ENCODE results near the gene KIF2C.
"Not testable (repeated sequence)": the region's sequence is repeated elsewhere in the genome, so short reads cannot be mapped to it uniquely, and the experiment has no call there.

The KIF2C gene

DNA sequence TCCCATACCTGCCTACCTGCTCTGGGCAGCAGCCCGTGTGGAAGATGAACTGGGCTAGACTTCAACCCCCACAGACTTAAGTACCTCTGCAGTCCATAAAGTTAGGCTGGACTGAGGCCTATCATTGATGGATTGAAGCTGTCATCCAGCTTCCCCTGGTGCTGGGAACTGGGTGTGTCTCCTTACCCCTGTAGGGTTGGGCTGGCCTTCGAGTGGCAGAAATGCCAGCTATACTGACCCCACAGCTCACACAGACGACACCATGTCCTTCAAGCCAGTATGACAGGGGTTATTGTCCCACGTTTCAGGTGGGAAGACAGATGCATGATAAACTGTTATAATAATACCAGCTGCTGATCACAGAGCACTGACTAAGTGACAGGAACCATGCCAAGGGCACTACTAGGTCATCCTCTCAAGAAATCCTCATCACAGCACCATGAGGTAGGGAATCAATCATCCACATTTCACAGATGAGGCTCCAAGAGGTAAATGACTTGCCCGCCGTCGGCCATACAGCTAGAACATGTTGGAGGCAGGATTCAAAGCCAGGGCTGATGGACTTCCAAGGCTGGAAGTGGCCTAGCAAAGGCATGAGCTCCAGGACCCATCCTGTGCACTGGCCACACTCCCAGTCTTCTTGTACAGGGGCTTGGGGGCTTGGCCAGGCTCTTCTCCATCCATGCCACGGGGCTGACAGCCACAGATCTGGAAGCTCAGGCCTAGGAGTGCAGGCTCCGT is 48.7 kb downstream of the KIF2C start, which contains the start of gene BEST4:
Gene BEST4, minus strand, starts transcription at position 51 of the 741 bp plus-strand sequence. CDS start 465 bp downstream, outside the sequence.
- Histone ChIP-seq H3K27me3 (no peaks in the 10 kb centered on the region), H4K20me1 (no peaks in the 10 kb centered on the region), H3K4me1 (peaks cover 36% of the 10 kb centered on the region), H3K9ac (no peak within 1 kb of the TSS), H3K27ac (peak within 1 kb of the TSS; percentile 81; the same call in 1 of the 2 replicates), H3K9me3 (no peaks in the 10 kb centered on the region), H3K36me3 (no peaks in the 10 kb centered on the region), H3K4me3 (no peak within 1 kb of the TSS), H3K4me2 (0 out of 2 replicates have a peak within 1 kb of the TSS, but pooled peaks have one; percentile 91)
- no peak for TF ChIP-seq Cebpa-rat (IDR thresholded peaks at IDR 0.05)

DNA sequence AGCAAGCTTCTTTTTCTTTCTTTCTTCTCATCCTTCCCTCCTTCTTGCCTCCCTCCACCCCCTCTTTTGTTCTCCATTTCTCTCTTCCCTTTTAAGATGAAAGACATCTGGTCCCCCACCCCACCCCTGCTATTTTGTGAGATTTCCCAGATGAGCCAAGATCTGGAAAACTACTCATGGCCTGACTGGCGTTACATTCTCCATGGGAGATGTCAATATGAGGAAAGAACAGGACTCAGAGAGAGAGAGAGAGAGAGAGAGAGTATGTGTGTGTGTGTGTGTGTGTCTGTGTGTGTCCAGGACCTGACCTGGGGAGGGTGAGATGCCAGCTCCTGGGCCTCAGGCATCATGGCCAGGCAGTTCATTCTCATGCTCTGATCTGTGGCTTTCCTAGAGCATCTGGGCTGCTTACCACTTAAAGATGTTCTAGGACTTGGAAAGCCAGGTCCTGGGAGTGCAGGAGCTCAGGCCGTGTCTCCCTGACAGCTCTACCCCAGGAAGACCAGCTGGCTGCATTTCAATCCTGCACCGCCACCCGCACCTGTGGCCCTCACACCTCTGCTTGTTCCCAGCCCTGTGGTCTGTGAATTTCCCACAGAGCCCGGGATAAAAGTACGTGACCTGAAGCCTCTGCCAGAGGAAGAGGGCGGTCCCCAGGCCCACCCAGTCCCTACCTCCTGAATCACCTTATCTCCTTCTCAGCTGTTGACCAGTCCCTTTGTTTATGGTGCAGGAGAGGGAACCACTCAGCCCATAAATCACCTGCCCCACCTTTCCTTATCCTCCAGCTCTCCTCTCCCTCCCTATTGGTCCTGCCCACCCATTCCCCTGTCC is 51.5 kb downstream of the KIF2C start:
- Histone ChIP-seq H3K36me3 (no peaks in the 10 kb centered on the region), H3K4me3 (no peak overlapping the region), H3K4me1 (peaks cover 9% of the 10 kb centered on the region), H3K9me3 (no peaks in the 10 kb centered on the region), H3K27ac (no peak overlapping the region), H3K27me3 (no peaks in the 10 kb centered on the region), H4K20me1 (no peaks in the 10 kb centered on the region), H3K4me2 (no peak overlapping the region), H3K9ac (no peak overlapping the region)
- no peak for TF ChIP-seq Cebpa-rat (IDR thresholded peaks at IDR 0.05)

DNA sequence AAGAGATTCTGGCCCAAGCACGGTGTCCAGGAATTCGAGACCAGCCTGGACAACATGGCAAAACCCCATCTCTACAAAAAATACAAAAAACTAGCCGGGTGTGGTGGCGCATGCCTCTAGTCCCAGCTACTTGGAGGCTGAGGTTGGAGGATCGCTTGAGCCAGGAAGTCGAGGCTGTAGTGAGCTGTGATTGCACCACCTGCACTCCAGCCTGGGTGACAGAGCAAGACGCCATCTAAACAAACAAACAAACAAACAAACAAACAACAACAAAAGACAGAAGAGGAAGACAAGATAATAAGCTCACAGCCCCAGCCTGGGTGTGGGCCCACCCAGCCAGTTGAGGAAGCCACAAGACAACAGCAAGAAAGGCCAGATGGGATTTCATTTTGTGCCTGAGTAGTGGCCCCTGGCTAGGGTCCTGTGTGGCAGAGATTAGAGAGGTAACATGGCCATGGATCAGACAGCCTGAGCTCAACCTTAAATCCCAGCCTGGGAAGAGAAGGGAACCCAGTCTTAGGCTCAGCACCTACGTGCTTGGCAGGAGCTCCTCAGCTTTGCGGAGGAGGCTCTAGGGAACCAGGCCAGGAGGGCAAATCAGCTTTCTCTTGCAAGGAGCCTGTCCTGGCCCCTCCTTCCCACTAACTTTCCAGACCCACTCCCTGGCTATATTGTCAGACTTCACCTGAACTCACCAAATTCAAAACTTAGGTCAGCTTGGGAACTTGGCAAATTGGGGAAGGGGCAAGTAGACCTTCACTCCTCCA is 53.3 kb downstream of the KIF2C start:
- Histone ChIP-seq H3K27me3 (no peaks in the 10 kb centered on the region), H3K4me3 (no peak overlapping the region), H3K9ac (no peak overlapping the region), H3K27ac (0 out of 2 replicates have a peak overlapping the region, but pooled peaks have one; percentile 44), H3K36me3 (no peaks in the 10 kb centered on the region), H3K4me1 (no peaks in the 10 kb centered on the region), H3K9me3 (no peaks in the 10 kb centered on the region), H3K4me2 (no peak overlapping the region), H4K20me1 (no peaks in the 10 kb centered on the region)
- TF ChIP-seq Cebpa-rat (IDR thresholded peaks at IDR 0.05): no peak

DNA sequence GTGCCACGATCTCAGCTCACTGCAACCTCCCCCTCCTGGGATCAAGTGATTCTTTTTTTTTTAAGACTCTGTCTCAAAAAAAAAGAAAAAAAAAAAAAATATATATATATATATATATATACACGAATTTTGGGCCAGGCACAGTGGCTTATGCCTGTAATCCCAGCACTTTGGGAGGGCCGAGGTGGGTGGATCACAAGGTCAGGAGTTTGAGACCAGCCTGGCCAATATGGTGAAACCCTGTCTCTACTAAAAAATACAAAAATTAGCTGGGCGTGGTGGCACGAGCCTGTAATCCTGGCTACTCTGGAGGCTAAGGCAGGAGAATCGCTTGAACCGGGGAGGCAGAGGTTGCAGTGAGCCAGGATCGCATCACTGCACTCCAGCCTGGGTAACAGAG is 58.2 kb downstream of the KIF2C start:
- not testable (repeated sequence) for H3K27ac ChIP-seq, H3K4me2 ChIP-seq
- peaks cover 34% of the 10 kb centered on the region for H3K4me1 ChIP-seq

DNA sequence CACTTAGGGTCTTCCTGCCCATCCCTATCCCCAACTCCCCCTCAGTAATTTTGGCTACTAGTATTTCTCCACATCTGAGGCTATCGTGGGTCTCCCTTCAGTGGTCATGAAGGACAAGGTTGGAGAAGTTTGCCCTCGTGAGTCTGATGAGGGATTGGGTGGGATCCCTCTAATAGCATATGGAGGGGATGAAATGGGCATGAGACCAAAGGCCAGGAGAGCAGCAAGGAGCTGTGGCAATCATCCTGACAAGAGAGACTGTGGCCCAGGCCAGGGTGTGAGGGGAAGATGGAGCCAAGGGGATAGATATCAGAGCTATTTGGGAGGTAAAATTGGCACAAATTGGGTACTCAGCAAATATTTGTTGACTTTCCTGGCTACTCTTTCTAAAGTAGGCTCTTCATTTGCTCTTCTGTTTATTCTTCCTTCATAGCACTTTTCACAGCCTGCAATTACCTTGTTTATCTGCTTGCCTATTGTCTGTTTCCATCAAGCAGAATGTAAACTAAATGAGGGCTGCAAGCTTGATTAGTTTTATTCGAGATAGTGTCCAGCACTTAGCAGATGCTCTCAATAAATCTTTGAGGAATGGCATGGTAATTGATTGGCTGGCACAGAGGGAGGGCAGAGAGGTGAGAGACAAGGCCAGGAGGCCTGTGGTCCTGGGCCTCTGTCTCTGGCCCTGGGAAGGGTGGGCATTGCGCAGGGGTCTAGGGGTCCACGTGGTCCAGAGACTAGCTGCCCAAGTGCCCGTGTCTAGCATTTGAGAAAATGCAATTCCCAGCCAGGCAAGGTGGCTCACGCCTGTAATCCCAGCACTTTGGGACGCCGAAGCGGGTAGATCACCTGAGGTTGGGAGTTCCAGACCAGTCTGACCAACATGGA is 59.1 kb downstream of the KIF2C start:
- Histone ChIP-seq H3K36me3 (peaks cover 20% of the 10 kb centered on the region), H3K27ac (peak overlapping the region; percentile 93), H3K4me1 (peaks cover 42% of the 10 kb centered on the region), H3K4me3 (no peak overlapping the region), H3K9ac (peak overlapping the region; percentile 94; the same call in 1 of the 2 replicates), H3K4me2 (peak overlapping the region; percentile 81), H3K27me3 (no peaks in the 10 kb centered on the region), H4K20me1 (no peaks in the 10 kb centered on the region), H3K9me3 (no peaks in the 10 kb centered on the region)
- TF ChIP-seq Cebpa-rat (IDR thresholded peaks at IDR 0.05): no peak

More for the DNA sequence above, 58.2 kb downstream of the KIF2C start:
- peaks cover 12% of the 10 kb centered on the region for H3K36me3 ChIP-seq
- H3K9me3 ChIP-seq, H4K20me1 ChIP-seq, H3K9ac ChIP-seq, H3K4me3 ChIP-seq, H3K27me3 ChIP-seq: not testable (repeated sequence)

DNA sequence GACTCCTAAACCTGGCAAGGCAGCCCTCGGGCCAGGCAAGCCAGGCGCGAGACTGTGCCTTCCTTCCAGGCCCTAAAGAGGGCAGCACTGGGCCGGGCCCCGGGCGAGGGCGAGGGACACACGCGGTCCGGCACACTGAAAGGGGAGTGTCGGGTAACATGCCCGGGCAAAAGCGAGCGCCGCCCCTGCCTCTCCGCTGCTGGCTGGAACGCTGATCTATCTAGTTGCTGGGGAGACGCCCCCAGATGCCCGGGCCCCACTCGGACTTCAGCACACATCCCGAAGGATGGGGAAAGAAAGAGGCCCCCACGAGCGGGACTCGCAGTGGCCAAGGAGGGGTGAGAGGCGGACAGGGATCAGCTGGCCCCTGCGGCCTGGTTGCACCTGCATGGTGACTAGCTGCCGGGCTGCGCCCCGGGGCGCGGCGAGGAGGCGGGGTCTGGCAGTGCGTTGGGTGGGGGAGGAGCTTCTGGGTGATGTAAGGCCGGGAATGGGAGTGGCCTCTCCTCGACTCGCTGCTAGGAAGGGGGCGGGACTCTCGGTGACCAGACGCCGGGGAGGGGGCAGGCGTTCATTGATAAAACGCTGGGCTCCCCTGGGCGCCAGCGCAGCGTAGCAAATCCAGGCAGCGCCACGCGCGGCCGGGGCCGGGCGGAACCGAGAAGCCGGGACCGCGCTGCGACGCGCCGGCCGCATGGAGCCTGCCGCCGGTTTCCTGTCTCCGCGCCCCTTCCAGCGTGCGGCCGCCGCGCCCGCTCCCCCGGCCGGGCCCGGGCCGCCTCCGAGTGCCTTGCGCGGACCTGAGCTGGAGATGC is 60.3 kb downstream of the KIF2C start, which contains the start of gene PLK3:
Gene PLK3, plus strand, starts transcription at position 608 of the 815 bp plus-strand sequence. Its CDS starts 87 bp downstream, at position 695.
- Histone ChIP-seq H3K4me2 (peak within 1 kb of the TSS; percentile 81), H3K4me1 (peaks cover 42% of the 10 kb centered on the region), H3K27ac (peak within 1 kb of the TSS; percentile 93)

DNA sequence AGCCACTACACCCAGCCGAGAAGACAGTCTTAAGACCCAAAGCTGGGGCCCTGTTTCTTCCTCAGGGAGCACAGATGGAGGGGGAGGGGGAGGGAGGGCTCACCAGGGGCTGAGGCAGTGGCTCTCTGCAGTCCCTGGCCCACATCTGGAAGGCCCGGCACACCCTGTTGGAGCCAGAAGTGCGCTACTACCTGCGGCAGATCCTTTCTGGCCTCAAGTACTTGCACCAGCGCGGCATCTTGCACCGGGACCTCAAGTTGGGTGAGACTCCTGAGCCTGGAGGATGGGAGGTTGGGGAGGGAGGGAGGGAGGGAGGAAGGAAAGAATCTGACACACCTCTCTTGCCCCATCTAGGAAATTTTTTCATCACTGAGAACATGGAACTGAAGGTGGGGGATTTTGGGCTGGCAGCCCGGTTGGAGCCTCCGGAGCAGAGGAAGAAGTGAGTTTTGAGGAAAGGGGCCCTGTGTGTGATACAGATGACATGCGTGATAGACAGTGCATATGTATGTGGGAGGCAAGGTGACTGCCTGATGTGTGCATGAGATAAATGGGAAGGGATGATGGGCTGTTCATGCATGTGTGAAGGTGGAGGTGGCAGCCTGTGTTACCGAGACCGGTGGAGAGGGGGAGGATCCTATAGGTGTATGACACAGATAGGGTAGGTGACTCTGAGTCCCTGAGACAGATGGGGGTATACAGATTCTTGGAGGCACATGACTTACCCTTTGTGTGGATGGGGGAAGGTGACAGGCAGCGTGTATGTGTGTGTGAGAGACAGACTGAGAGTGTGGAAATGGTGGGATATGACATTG is 62.1 kb downstream of the KIF2C start:
- no peak for TF ChIP-seq Cebpa-rat (IDR thresholded peaks at IDR 0.05)

More for the DNA sequence above, 60.3 kb downstream of the KIF2C start, which contains the start of gene PLK3:
- Histone ChIP-seq H3K36me3 (peaks cover 32% of the 10 kb centered on the region), H3K9ac (peak within 1 kb of the TSS; percentile 94), H3K9me3 (no peaks in the 10 kb centered on the region), H3K27me3 (no peaks in the 10 kb centered on the region), H3K4me3 (peak within 1 kb of the TSS; percentile 91), H4K20me1 (no peaks in the 10 kb centered on the region)
- peak; percentile 23; the same call in 1 of the 2 replicates for TF ChIP-seq Cebpa-rat (IDR thresholded peaks at IDR 0.05)

More for the DNA sequence above, 62.1 kb downstream of the KIF2C start:
- no peaks in the 10 kb centered on the region for H3K9me3 ChIP-seq
- H3K4me3 ChIP-seq: peak overlapping the region; percentile 91; the same call in 1 of the 2 replicates
- H3K36me3 ChIP-seq: peaks cover 50% of the 10 kb centered on the region
- no peak overlapping the region for H3K27ac ChIP-seq
- H4K20me1 ChIP-seq: no peaks in the 10 kb centered on the region
- H3K4me2 ChIP-seq: peak overlapping the region; percentile 81
- H3K27me3 ChIP-seq: no peaks in the 10 kb centered on the region
- H3K9ac ChIP-seq: peak overlapping the region; percentile 41
- peaks cover 58% of the 10 kb centered on the region for H3K4me1 ChIP-seq

All from BLaER1 (cell line).